HCT116 (cell line): ENCODE measurements around the gene RASSF5. TPM values are rescaled to one million over a fixed set of nuclear protein-coding genes. Genes with fewer than 3 reads are reported as not detected.

ENCODE experiments used
- ATAC-seq: fragments of 200-7000 bp; cut with Tn5 transposase; 2 replicates; pipeline ENCODE4 v1.9.1; 2020; ENCODE audit warnings: mild to moderate bottlenecking, moderate library complexity
- BruUV-seq: library from RNA; stranded (reverse); fragments of 400-500 nt; replicated peaks from 2 replicates; lab custom pipeline; 2021; lab: Mats Ljungman, UMichigan
- CTCF ChIA-PET: fragments of 300-600 bp; sonication (Branson Sonifier 250); formaldehyde crosslinking; loops from one replicate; lab custom pipeline; 2021; ENCODE audit warnings: antibody characterized with exemption; lab: Charles Lee
- POLR2A ChIA-PET: fragments of 300-600, 350-600 bp; sonication (Branson Sonifier 250); formaldehyde crosslinking; loops from one replicate; lab custom pipeline; 2021; ENCODE audit warnings: antibody characterized with exemption; lab: Charles Lee
- RAD21 ChIA-PET, 2 experiments: fragments of 300-600 bp; sonication (Branson Sonifier 250); formaldehyde crosslinking; loops; one replicate each; lab custom pipeline; 2023; ENCODE audit warnings: low total read pairs in 2 of 2; ENCODE audit not compliant: uncharacterized antibody in 2 of 2, unreplicated experiment in 2 of 2, low non-redundant PET in 1 of 2; lab: Charles Lee
- DNase-seq: peaks from one replicate; pipeline ENCODE4 v3.0.0-alpha.2; 2010; ENCODE audit warnings: low read depth, low spot score
- H2AFZ ChIP-seq: fragments of 200-600 bp; shearing (Covaris generic), sonication (generic); 2 replicates; pipeline ENCODE4 v1.6.1; 2017; ENCODE audit warnings: low read depth, mixed run types, mixed read lengths, antibody characterized with exemption, low read length; ENCODE audit not compliant: poor library complexity, severe bottlenecking
- H3K27ac ChIP-seq: 2 replicates; pipeline ENCODE4 v1.5.1; 2012; ENCODE audit warnings: low read depth, low read length
- H3K27me3 ChIP-seq: fragments of 200-600 bp; sonication (generic); 2 replicates; pipeline ENCODE4 v1.6.1; 2016; ENCODE audit warnings: mixed run types, low read length, mixed read lengths; ENCODE audit not compliant: insufficient read depth
- H3K36me3 ChIP-seq, 2 experiments: fragments of 200-500 bp in 1 of 2; fragments of 200-600 bp in 1 of 2; sonication (Bioruptor generic) in 1 of 2; sonication (generic) in 1 of 2; 2 replicates each; pipeline versions ENCODE4 v1.5.1 to v1.6.1; 2014 to 2016; ENCODE audit warnings: low read length in 2 of 2, inconsistent platforms in 1 of 2, mixed read lengths in 1 of 2, mixed run types in 1 of 2; ENCODE audit not compliant: insufficient read depth in 2 of 2, control insufficient read depth in 1 of 2
- H3K4me1 ChIP-seq, 2 experiments: fragments of 200-600 bp in 1 of 2; sonication (generic) in 1 of 2; 2 replicates each; pipeline versions ENCODE4 v1.5.1 to v1.6.1; 2012 to 2017; ENCODE audit warnings: low read length in 2 of 2, inconsistent platforms in 1 of 2, mild to moderate bottlenecking in 1 of 2, mixed read lengths in 1 of 2, mixed run types in 1 of 2, moderate library complexity in 1 of 2; ENCODE audit not compliant: insufficient read depth in 2 of 2, control insufficient read depth in 1 of 2
- H3K4me2 ChIP-seq: fragments of 200-600 bp; sonication (generic); 2 replicates; pipeline ENCODE4 v1.6.1; 2017; ENCODE audit warnings: mixed run types, low read length, mixed read lengths
- H3K4me3 ChIP-seq, 2 experiments: fragments of 200-600 bp in 1 of 2; sonication (generic) in 1 of 2; replicated peaks in 1 of 2; 2 replicates each; pipeline ENCODE4 v1.5.1; 2011 to 2016; ENCODE audit warnings: low read length in 2 of 2, control low read depth in 1 of 2, low read depth in 1 of 2, mild to moderate bottlenecking in 1 of 2, mixed read lengths in 1 of 2, mixed run types in 1 of 2
- H3K79me2 ChIP-seq: fragments of 200-600 bp; sonication (generic); 2 replicates; pipeline ENCODE4 v1.6.1; 2017; ENCODE audit warnings: mild to moderate bottlenecking, mixed run types, low read length, moderate library complexity, mixed read lengths; ENCODE audit not compliant: insufficient read depth
- H3K9ac ChIP-seq: fragments of 200-600 bp; sonication (generic); 2 replicates; pipeline ENCODE4 v1.6.1; 2016; ENCODE audit warnings: low read length, mixed read lengths
- H3K9me2 ChIP-seq: fragments of 200-600 bp; sonication (generic), shearing (Covaris generic); 2 replicates; pipeline ENCODE4 v1.6.1; 2017; ENCODE audit warnings: mixed run types, mild to moderate bottlenecking, moderate library complexity; ENCODE audit not compliant: insufficient read depth
- H3K9me3 ChIP-seq, 2 experiments: fragments of 200-500 bp in 1 of 2; fragments of 200-600 bp in 1 of 2; sonication (Bioruptor generic) in 1 of 2; sonication (generic) in 1 of 2; 2 replicates each; pipeline ENCODE4 v1.6.1; 2014 to 2017; ENCODE audit warnings: low read length in 2 of 2, mixed read lengths in 2 of 2, inconsistent platforms in 1 of 2, low read depth in 1 of 2, mild to moderate bottlenecking in 1 of 2, mixed run types in 1 of 2, moderate library complexity in 1 of 2; ENCODE audit not compliant: control insufficient read depth in 1 of 2, insufficient read depth in 1 of 2
- H4K20me1 ChIP-seq: fragments of 200-600 bp; sonication (generic), shearing (Covaris generic); 2 replicates; pipeline ENCODE4 v1.6.1; 2017; ENCODE audit warnings: mixed run types, mild to moderate bottlenecking, moderate library complexity; ENCODE audit not compliant: insufficient read depth
- CEBPB ChIP-seq: IDR thresholded peaks from 2 replicates; pipeline ENCODE4 v1.6.1; 2012; ENCODE audit warnings: low read depth
- ELF1 ChIP-seq: IDR thresholded peaks from 2 replicates; pipeline ENCODE4 v1.6.1; 2012; ENCODE audit warnings: low read depth, borderline replicate concordance
- SP1 ChIP-seq: IDR thresholded peaks from 2 replicates; pipeline ENCODE4 v1.6.1; 2012; ENCODE audit warnings: low read depth
- SRF ChIP-seq: IDR thresholded peaks from 2 replicates; pipeline ENCODE4 v1.6.1; 2012; ENCODE audit warnings: low read depth
- intact Hi-C: fragments of 100-400 bp; cut with micrococcal nuclease; formaldehyde crosslinking; loops from 2 replicates; pipeline ENCODE4 v1.10.0; 2022
- total RNA-seq: library from RNA; stranded (reverse); gene quantifications from one replicate; pipeline ENCODE4 v1.2.1, GENCODE V29; 2021; ENCODE audit not compliant: unreplicated experiment
- TF ChIP-seq, protein P1 (sequence below): IDR thresholded peaks from 2 replicates; pipeline ENCODE4 v1.6.1; 2012; ENCODE audit warnings: low read depth

RASSF5 gene
- total RNA-seq, 1 experiment from 2014 or later: 5.4 TPM

DNA sequence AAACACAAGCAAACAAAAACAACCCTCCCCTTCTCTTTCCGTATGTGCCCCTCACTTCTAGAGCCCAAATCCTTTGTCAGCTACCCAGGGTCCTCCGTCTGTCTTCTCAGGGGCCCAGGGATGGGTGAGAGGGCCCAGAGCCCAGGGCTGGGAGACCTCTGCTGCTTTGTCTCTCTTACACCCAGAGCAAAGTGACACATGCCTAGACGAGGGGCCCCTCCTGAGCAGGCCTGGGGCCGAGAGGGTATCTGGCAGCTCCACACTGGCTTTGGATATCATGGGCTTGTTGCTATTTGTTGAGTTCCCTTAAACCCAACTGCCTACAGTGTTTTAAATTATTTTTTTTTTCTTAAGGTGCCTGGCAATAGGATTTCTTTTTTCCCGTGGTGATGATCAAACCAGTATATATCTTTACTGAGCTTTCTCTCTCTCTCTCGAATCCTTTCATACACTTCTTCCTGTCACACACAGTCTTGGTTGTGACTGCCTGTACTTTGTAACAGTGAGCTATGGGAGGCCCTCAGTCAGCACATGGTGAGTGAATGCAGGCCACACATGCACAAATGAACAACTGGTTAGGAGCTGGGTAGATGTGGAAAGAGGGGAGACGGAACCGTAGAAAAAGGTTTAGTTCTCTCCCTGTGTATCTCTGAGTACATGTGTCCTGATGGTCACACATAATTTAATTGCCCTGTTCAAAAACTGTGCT, 14.5 kb downstream of the RASSF5 start:
- no peaks in the 10 kb centered on the region for H4K20me1 ChIP-seq
- H3K79me2 ChIP-seq: no peaks in the 10 kb centered on the region
- no peak overlapping the region for H3K27ac ChIP-seq
- TF ChIP-seq SRF: no peak
- no peak for TF ChIP-seq CEBPB
- no peak for TF ChIP-seq ELF1
- TF ChIP-seq, protein P1, sequence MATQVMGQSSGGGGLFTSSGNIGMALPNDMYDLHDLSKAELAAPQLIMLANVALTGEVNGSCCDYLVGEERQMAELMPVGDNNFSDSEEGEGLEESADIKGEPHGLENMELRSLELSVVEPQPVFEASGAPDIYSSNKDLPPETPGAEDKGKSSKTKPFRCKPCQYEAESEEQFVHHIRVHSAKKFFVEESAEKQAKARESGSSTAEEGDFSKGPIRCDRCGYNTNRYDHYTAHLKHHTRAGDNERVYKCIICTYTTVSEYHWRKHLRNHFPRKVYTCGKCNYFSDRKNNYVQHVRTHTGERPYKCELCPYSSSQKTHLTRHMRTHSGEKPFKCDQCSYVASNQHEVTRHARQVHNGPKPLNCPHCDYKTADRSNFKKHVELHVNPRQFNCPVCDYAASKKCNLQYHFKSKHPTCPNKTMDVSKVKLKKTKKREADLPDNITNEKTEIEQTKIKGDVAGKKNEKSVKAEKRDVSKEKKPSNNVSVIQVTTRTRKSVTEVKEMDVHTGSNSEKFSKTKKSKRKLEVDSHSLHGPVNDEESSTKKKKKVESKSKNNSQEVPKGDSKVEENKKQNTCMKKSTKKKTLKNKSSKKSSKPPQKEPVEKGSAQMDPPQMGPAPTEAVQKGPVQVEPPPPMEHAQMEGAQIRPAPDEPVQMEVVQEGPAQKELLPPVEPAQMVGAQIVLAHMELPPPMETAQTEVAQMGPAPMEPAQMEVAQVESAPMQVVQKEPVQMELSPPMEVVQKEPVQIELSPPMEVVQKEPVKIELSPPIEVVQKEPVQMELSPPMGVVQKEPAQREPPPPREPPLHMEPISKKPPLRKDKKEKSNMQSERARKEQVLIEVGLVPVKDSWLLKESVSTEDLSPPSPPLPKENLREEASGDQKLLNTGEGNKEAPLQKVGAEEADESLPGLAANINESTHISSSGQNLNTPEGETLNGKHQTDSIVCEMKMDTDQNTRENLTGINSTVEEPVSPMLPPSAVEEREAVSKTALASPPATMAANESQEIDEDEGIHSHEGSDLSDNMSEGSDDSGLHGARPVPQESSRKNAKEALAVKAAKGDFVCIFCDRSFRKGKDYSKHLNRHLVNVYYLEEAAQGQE: no peak
- no peak for TF ChIP-seq SP1
- RAD21 ChIA-PET: no interaction called here
- POLR2A ChIA-PET: no interaction called here
- no peaks in the 10 kb centered on the region for H3K27me3 ChIP-seq
- no peak overlapping the region for H3K4me2 ChIP-seq
- DNase-seq: no peak
- CTCF ChIA-PET: interaction anchor here (1.2 to 1.4 kb wide), 2 partner anchors 18 to 90 kb away, joined by 3 read pairs; partner anchors contain the start of gene EIF2D
- H3K9ac ChIP-seq: no peak overlapping the region
- BruUV-seq: no TSS peak
- H2AFZ ChIP-seq: no peak overlapping the region
- H3K9me2 ChIP-seq: no peaks in the 10 kb centered on the region
- H3K9me3 ChIP-seq: no peaks in the 10 kb centered on the region
- ATAC-seq: no peak
- H3K36me3 ChIP-seq: no peaks in the 10 kb centered on the region
- H3K4me3 ChIP-seq: no peak overlapping the region
- H3K4me1 ChIP-seq: peaks cover 9 to 11% of the 10 kb centered on the region in 2 experiments; a peak in 3 of 4 replicates
- intact Hi-C loops: no loop called here
